Natural killer cell (primary cell): ENCODE results near the gene DGKB. TPM values are rescaled to one million over a fixed set of nuclear protein-coding genes. Genes with fewer than 3 reads are reported as not detected.

ENCODE experiments used
- ATAC-seq, 3 donors: fragments of 150-1000 bp in 2 of 3; fragments of 200-7000 bp in 1 of 3; cut with Tn5 transposase; 1 replicate in 1 of 3; 2 replicates in 2 of 3; pipeline ENCODE4 v1.10.0; 2021; ENCODE audit warnings: mild to moderate bottlenecking in 2 of 3, moderate library complexity in 2 of 3
- DNase-seq, 2 donors: peaks; one replicate each; pipeline versions ENCODE4 v3.0.0 to v3.0.0-alpha.2; 2013 to 2021; ENCODE audit warnings: mixed read lengths in 1 of 2
- H3K27ac ChIP-seq: one replicate; pipeline ENCODE4 v1.5.1; 2013; ENCODE audit warnings: mild to moderate bottlenecking, low read length
- H3K27me3 ChIP-seq: one replicate; pipeline ENCODE4 v1.6.1; 2013; ENCODE audit warnings: low read length; ENCODE audit not compliant: control insufficient read depth, insufficient read depth
- H3K36me3 ChIP-seq: one replicate; pipeline ENCODE4 v1.6.1; 2013; ENCODE audit warnings: low read length; ENCODE audit not compliant: control insufficient read depth, insufficient read depth
- H3K4me1 ChIP-seq: one replicate; pipeline ENCODE4 v1.6.1; 2013; ENCODE audit warnings: low read length; ENCODE audit not compliant: control insufficient read depth, insufficient read depth
- H3K4me3 ChIP-seq: one replicate; pipeline ENCODE4 v1.5.1; 2013; ENCODE audit warnings: low read length
- H3K9me3 ChIP-seq: one replicate; pipeline ENCODE4 v1.6.1; 2013; ENCODE audit warnings: low read length; ENCODE audit not compliant: control insufficient read depth, insufficient read depth
- H3K27ac Mint-ChIP-seq, 2 donors: one replicate each; pipeline ENCODE4 v1.8.0; 2022; ENCODE audit warnings: mild to moderate bottlenecking in 2 of 2, mixed read lengths in 2 of 2, moderate library complexity in 1 of 2
- H3K27me3 Mint-ChIP-seq, 2 donors: one replicate each; pipeline ENCODE4 v1.8.0; 2022; ENCODE audit warnings: low read depth in 2 of 2, mixed read lengths in 2 of 2
- H3K36me3 Mint-ChIP-seq: one replicate; pipeline ENCODE4 v1.8.0; 2022; ENCODE audit warnings: mixed read lengths
- H3K4me1 Mint-ChIP-seq, 2 donors: one replicate each; pipeline ENCODE4 v1.8.0; 2022; ENCODE audit warnings: mixed read lengths in 2 of 2
- H3K4me3 Mint-ChIP-seq: one replicate; pipeline ENCODE4 v1.8.0; 2022; ENCODE audit warnings: mild to moderate bottlenecking, moderate library complexity, mixed read lengths
- H3K9me3 Mint-ChIP-seq, 2 donors: one replicate each; pipeline ENCODE4 v1.8.0; 2022; ENCODE audit warnings: mixed read lengths in 2 of 2
- WGBS: methylation state at CpG from one replicate; pipeline ENCODE4 v1.1.7; 2013; ENCODE audit warnings: missing lambda C conversion rate; ENCODE audit not compliant: insufficient coverage; 5-methylcytosine and 5-hydroxymethylcytosine counted together
- intact Hi-C: fragments of 100-400 bp; cut with micrococcal nuclease; formaldehyde crosslinking; loops from one replicate; pipeline ENCODE4 v1.14.2; 2022
- total RNA-seq, 4 donors: library from RNA; stranded (reverse); fragments of 120-200 nt in 1 of 4; gene quantifications; one replicate each; pipeline versions ENCODE4 v1.2.3 to v1.2.4, GENCODE V29; 2013 to 2022
- TF ChIP-seq, protein P1 (sequence below): fragments of 200-600 bp; IDR thresholded peaks from one replicate; pipeline ENCODE4 v1.8.0; 2022; ENCODE audit warnings: antibody characterized with exemption

The DGKB gene
- total RNA-seq, 3 donors from 2014 or later (not counting 1 experiment from before 2014, with no cell fraction given) = not detected

- intact Hi-C loops = no loop called here
- Histone ChIP-seq H3K4me1 (no peaks in the 10 kb centered on the region), H3K27me3 (no peaks in the 10 kb centered on the region), H3K36me3 (no peaks in the 10 kb centered on the region), H3K4me3 (no peak overlapping the region), H3K27ac (no peak overlapping the region), H3K9me3 (no peaks in the 10 kb centered on the region)
- DNase-seq (no peak), ATAC-seq (no peak)
- Mint-ChIP-seq H3K36me3 (no peaks in the 10 kb centered on the region), H3K4me1 (no peaks in the 10 kb centered on the region), H3K27ac (no peak overlapping the region), H3K27me3 (no peaks in the 10 kb centered on the region), H3K9me3 (peaks cover 12 to 14% of the 10 kb centered on the region in 2 donors), H3K4me3 (no peak overlapping the region)
- 75% methylated on average over 1 of the region's 4 CpGs for WGBS
- TF ChIP-seq, protein P1, sequence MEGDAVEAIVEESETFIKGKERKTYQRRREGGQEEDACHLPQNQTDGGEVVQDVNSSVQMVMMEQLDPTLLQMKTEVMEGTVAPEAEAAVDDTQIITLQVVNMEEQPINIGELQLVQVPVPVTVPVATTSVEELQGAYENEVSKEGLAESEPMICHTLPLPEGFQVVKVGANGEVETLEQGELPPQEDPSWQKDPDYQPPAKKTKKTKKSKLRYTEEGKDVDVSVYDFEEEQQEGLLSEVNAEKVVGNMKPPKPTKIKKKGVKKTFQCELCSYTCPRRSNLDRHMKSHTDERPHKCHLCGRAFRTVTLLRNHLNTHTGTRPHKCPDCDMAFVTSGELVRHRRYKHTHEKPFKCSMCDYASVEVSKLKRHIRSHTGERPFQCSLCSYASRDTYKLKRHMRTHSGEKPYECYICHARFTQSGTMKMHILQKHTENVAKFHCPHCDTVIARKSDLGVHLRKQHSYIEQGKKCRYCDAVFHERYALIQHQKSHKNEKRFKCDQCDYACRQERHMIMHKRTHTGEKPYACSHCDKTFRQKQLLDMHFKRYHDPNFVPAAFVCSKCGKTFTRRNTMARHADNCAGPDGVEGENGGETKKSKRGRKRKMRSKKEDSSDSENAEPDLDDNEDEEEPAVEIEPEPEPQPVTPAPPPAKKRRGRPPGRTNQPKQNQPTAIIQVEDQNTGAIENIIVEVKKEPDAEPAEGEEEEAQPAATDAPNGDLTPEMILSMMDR = no peak
These were observed 668.6 kb downstream of the DGKB start for GRCh38 chr7:14233868-14234369.

GRCh38 chr7:14233076-14233867 lies 669.3 kb downstream of the DGKB start:
- Mint-ChIP-seq H3K36me3 (no peaks in the 10 kb centered on the region), H3K4me1 (no peaks in the 10 kb centered on the region), H3K4me3 (no peak overlapping the region), H3K9me3 (peaks cover 12 to 14% of the 10 kb centered on the region in 2 donors), H3K27me3 (no peaks in the 10 kb centered on the region), H3K27ac (no peak overlapping the region)
- no peak overlapping the region for H3K4me3 ChIP-seq
- H3K9me3 ChIP-seq = no peaks in the 10 kb centered on the region
- no peaks in the 10 kb centered on the region for H3K27me3 ChIP-seq
- no peaks in the 10 kb centered on the region for H3K4me1 ChIP-seq
- TF ChIP-seq, protein P1 = no peak
- no peaks in the 10 kb centered on the region for H3K36me3 ChIP-seq
- intact Hi-C loops = no loop called here
- DNase-seq = no peak
- H3K27ac ChIP-seq = no peak overlapping the region
- no peak for ATAC-seq
- WGBS = 85% methylated on average over 6 of the region's 7 CpGs

DNA sequence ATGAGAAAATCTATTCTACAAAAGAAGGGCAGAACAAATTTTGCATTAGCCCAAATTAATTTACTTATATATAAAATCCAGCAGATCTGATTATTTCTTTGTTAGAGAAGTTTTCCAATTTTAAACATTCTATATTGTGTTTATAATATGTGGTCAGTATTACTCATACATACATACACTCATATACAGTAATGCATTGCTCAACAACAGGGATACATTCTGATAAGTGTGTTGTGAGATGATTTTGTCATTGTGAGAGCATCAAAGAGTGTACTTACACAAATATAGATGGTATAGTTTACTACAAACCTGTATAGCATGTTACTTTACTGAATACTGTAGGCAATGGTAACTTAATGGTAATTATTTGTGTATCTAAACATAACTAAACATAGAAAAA lies 673.5 kb downstream of the DGKB start:
- no peaks in the 10 kb centered on the region for H3K27me3 ChIP-seq
- no peak overlapping the region for H3K4me3 Mint-ChIP-seq
- H3K4me3 ChIP-seq = no peak overlapping the region
- no peaks in the 10 kb centered on the region for H3K27me3 Mint-ChIP-seq
- H3K36me3 ChIP-seq = no peaks in the 10 kb centered on the region
- no peaks in the 10 kb centered on the region for H3K9me3 ChIP-seq
- DNase-seq (no peak), ATAC-seq (no peak)
- peaks cover 14 to 17% of the 10 kb centered on the region in 2 donors for H3K9me3 Mint-ChIP-seq
- H3K36me3 Mint-ChIP-seq = no peaks in the 10 kb centered on the region
- TF ChIP-seq, protein P1 = no peak
- H3K27ac ChIP-seq = no peak overlapping the region
- no peaks in the 10 kb centered on the region for H3K4me1 Mint-ChIP-seq
- H3K4me1 ChIP-seq = no peaks in the 10 kb centered on the region
- no peak overlapping the region for H3K27ac Mint-ChIP-seq
- intact Hi-C loops = no loop called here
